HepG2 (cell line): Measurements from ENCODE around the gene ODAD4. TPM values are rescaled to one million over a fixed set of nuclear protein-coding genes. Genes with fewer than 3 reads are reported as not detected.

ENCODE experiments used
- ATAC-seq: fragments of 200-7000 bp; cut with Tn5 transposase; 3 replicates; pipeline ENCODE4 v1.9.1; 2020; ENCODE audit warnings: mild to moderate bottlenecking, moderate library complexity
- BruUV-seq: library from RNA; stranded (reverse); fragments of 400-500 nt; replicated peaks from 2 replicates; lab custom pipeline; 2021; lab: Mats Ljungman, UMichigan
- CTCF ChIA-PET: fragments of 300-600 bp; formaldehyde crosslinking; extraction: SDS; loops from one replicate; lab custom pipeline; 2021; ENCODE audit warnings: low total read pairs, inconsistent platforms, low intra/inter-chr PET ratio; lab: Yijun Ruan, JAX
- POLR2A ChIA-PET: fragments of 350-600 bp; sonication (Branson Sonifier 250); formaldehyde crosslinking; loops from one replicate; lab custom pipeline; 2020; ENCODE audit warnings: antibody characterized with exemption, inconsistent platforms; lab: Yijun Ruan, JAX
- DNase-seq: peaks from one replicate; pipeline ENCODE4 v3.0.0-alpha.2; 2015; ENCODE audit warnings: low spot score
- FAIRE-seq: peaks from 3 replicates; lab custom pipeline; 2011; peaks lifted over from hg19 to GRCh38; lab: Jason Lieb, UNC
- H2AFZ ChIP-seq: one replicate; pipeline ENCODE4 v1.6.1; 2011; ENCODE audit warnings: low read length, inconsistent platforms
- H3K27ac ChIP-seq: fragments of 300-600 bp; 3 replicates; pipeline ENCODE4 v1.8.0; 2011; ENCODE audit warnings: mixed run types, mild to moderate bottlenecking, mixed read lengths, low read length, inconsistent platforms; ENCODE audit not compliant: insufficient read depth; ENCODE audit errors: extremely low read length
- H3K27me3 ChIP-seq, 2 experiments: fragments of 200-600 bp in 1 of 2; 2 replicates in 1 of 2; 3 replicates in 1 of 2; pipeline versions ENCODE4 v1.6.0 to v1.8.0; 2011; ENCODE audit warnings: low read length in 2 of 2, mild to moderate bottlenecking in 2 of 2, moderate library complexity in 2 of 2, inconsistent platforms in 1 of 2; ENCODE audit not compliant: insufficient read depth in 2 of 2, control insufficient read depth in 1 of 2
- H3K36me3 ChIP-seq, 2 experiments: fragments of 200-600 bp in 1 of 2; replicated peaks in 1 of 2; 2 replicates in 1 of 2; 3 replicates in 1 of 2; pipeline versions ENCODE4 v1.5.1 to v1.8.0; 2011; ENCODE audit warnings: low read length in 2 of 2, inconsistent platforms in 1 of 2; ENCODE audit not compliant: insufficient read depth in 2 of 2, control insufficient read depth in 1 of 2
- H3K4me1 ChIP-seq: 2 replicates; pipeline ENCODE4 v1.5.1; 2012; ENCODE audit warnings: low read length, inconsistent platforms; ENCODE audit not compliant: insufficient read depth
- H3K4me2 ChIP-seq: 2 replicates; pipeline ENCODE4 v1.6.0; 2011; ENCODE audit warnings: low read depth, low read length, inconsistent platforms
- H3K4me3 ChIP-seq, 3 experiments: fragments of 200-600 bp in 1 of 3; sonication (generic), shearing (Covaris generic) in 1 of 3; replicated peaks in 1 of 3; 2 replicates each; pipeline ENCODE4 v1.5.1; 2011 to 2016; ENCODE audit warnings: low read length in 3 of 3, inconsistent platforms in 2 of 3, low read depth in 2 of 3, mild to moderate bottlenecking in 2 of 3, control low read depth in 1 of 3, mixed read lengths in 1 of 3; ENCODE audit not compliant: insufficient read depth in 1 of 3
- H3K79me2 ChIP-seq: one replicate; pipeline ENCODE4 v1.6.1; 2011; ENCODE audit warnings: low read length, inconsistent platforms; ENCODE audit not compliant: insufficient read depth
- H3K9ac ChIP-seq: 2 replicates; pipeline ENCODE4 v1.6.0; 2011; ENCODE audit warnings: mild to moderate bottlenecking, low read depth, low read length, inconsistent platforms; ENCODE audit not compliant: insufficient read depth
- H3K9me3 ChIP-seq: 2 replicates; pipeline ENCODE4 v1.5.1; 2012; ENCODE audit warnings: mild to moderate bottlenecking, low read length
- H4K20me1 ChIP-seq: 2 replicates; pipeline ENCODE4 v1.6.0; 2011; ENCODE audit warnings: inconsistent platforms, mild to moderate bottlenecking, low read length, moderate library complexity; ENCODE audit not compliant: insufficient read depth
- AGO2 ChIP-seq: fragments of 200-400 bp; formaldehyde crosslinking; optimal IDR thresholded peaks from 2 replicates; pipeline ENCODE3; 2017; ENCODE audit warnings: mild to moderate bottlenecking, low read depth, low read length, moderate library complexity
- BORCS8-MEF2B ChIP-seq: sonication (generic); formaldehyde crosslinking; IDR thresholded peaks from 2 replicates; pipeline ENCODE4 v1.8.0; 2022; ENCODE audit warnings: mild to moderate bottlenecking, missing genetic modification reagents
- CENPT ChIP-seq: sonication (generic); formaldehyde crosslinking; IDR thresholded peaks from 2 replicates; pipeline ENCODE4 v1.8.0; 2022; ENCODE audit warnings: low read depth, mild to moderate bottlenecking, moderate library complexity, missing genetic modification reagents
- ELF4 ChIP-seq: sonication (generic); formaldehyde crosslinking; IDR thresholded peaks from 2 replicates; pipeline ENCODE4 v1.5.0; 2020; ENCODE audit warnings: missing genetic modification reagents, mild to moderate bottlenecking, moderate library complexity, borderline replicate concordance
- IKZF5 ChIP-seq: IDR thresholded peaks from 2 replicates; pipeline ENCODE4 v1.6.1; 2018; ENCODE audit warnings: missing genetic modification reagents, mild to moderate bottlenecking, missing compliant biosample characterization
- LRRFIP1 ChIP-seq: sonication (generic); formaldehyde crosslinking; conservative IDR thresholded peaks from 2 replicates; pipeline ENCODE4 v1.4.0; 2020; ENCODE audit warnings: missing genetic modification reagents
- PHF21A ChIP-seq: sonication (generic); formaldehyde crosslinking; IDR thresholded peaks from 2 replicates; pipeline ENCODE4 v1.5.0; 2020; ENCODE audit warnings: mild to moderate bottlenecking, missing genetic modification reagents
- POLR2AphosphoS2 ChIP-seq: IDR thresholded peaks from 2 replicates; pipeline ENCODE4 v1.6.1; 2011; ENCODE audit warnings: low read depth, low read length, improper control_type of control experiment
- POLR2G ChIP-seq: fragments of 200-400 bp; formaldehyde crosslinking; IDR thresholded peaks from 2 replicates; pipeline ENCODE4 v1.6.1; 2018; ENCODE audit warnings: mild to moderate bottlenecking, low read depth, low read length, moderate library complexity
- RBFOX2 ChIP-seq: fragments of 200-400 bp; formaldehyde crosslinking; IDR thresholded peaks from 2 replicates; pipeline ENCODE4 v1.6.1; 2017; ENCODE audit warnings: low read depth, mild to moderate bottlenecking, low read length
- RBM22 ChIP-seq: fragments of 200-400 bp; formaldehyde crosslinking; optimal IDR thresholded peaks from 2 replicates; pipeline ENCODE3; 2017; ENCODE audit warnings: mild to moderate bottlenecking, low read length, moderate library complexity
- SMARCE1 ChIP-seq: fragments of 450-650 bp; IDR thresholded peaks from 2 replicates; pipeline ENCODE4 v1.6.1; 2017; ENCODE audit warnings: borderline replicate concordance
- SSRP1 ChIP-seq: IDR thresholded peaks from 2 replicates; pipeline ENCODE4 v1.6.1; 2016; ENCODE audit warnings: control low read depth
- ZBTB33 ChIP-seq: sonication (generic); formaldehyde crosslinking; IDR thresholded peaks from 2 replicates; pipeline ENCODE4 v1.4.0; 2020; ENCODE audit warnings: missing genetic modification reagents
- ZNF614 ChIP-seq: IDR thresholded peaks from 2 replicates; pipeline ENCODE4 v1.6.1; 2018; ENCODE audit warnings: missing biosample characterization, missing genetic modification reagents, inconsistent platforms, borderline replicate concordance
- ZNF768 ChIP-seq: sonication (generic); formaldehyde crosslinking; IDR thresholded peaks from 2 replicates; pipeline ENCODE4 v1.4.0; 2020; ENCODE audit warnings: missing genetic modification reagents
- ZSCAN21 ChIP-seq: sonication (generic); formaldehyde crosslinking; IDR thresholded peaks from 2 replicates; pipeline ENCODE4 v1.8.0; 2022; ENCODE audit warnings: mild to moderate bottlenecking, missing genetic modification reagents, moderate library complexity, borderline replicate concordance
- WGBS: methylation state at CpG from one replicate; pipeline ENCODE4 v1.1.6; 2017; ENCODE audit warnings: low lambda C conversion rate; 5-methylcytosine and 5-hydroxymethylcytosine counted together
- in situ Hi-C: cut with HindIII; loops from 2 replicates; pipeline ENCODE4 v1.10.0; 2017; ENCODE audit warnings: low pct_unique_long_range_greater_than_20kb; ENCODE audit not compliant: extremely low pct_ligation_motif_present
- intact Hi-C: fragments of 100-400 bp; cut with micrococcal nuclease; formaldehyde crosslinking; loops from one replicate; pipeline ENCODE4 v1.10.0; 2022; ENCODE audit not compliant: unreplicated experiment
- polyA plus RNA-seq, 8 experiments: library from polyadenylated mRNA; depleted of rRNA in 3 of 8; stranded (reverse) in 7 of 8; unstranded in 1 of 8; fragments of >200 nt; fragmentation: Illumina TruSeq in 4 of 8; extraction: Trizol in 4 of 8; gene quantifications; 2 replicates each; pipeline versions ENCODE4 v1.2.1 to v1.2.3, GENCODE V29; 2011 to 2016; ENCODE audit warnings: low read depth in 4 of 8, missing spikeins in 1 of 8, mixed read lengths in 1 of 8; ENCODE audit not compliant: insufficient read depth in 1 of 8
- total RNA-seq, 5 experiments: library from RNA; depleted of rRNA; stranded (reverse); fragments of >200 nt; fragmentation: Illumina TruSeq; extraction: Trizol; gene quantifications; 2 replicates each; pipeline ENCODE4 v1.2.3, GENCODE V29; 2016; ENCODE audit warnings: low read depth in 1 of 5

The ODAD4 gene
- total and polyA plus RNA-seq, 2 of the 13 experiments (the other 11 are each of a cell fraction or from before 2014, with no cell fraction given): 0.48 to 0.53 TPM

GRCh38 chr17:41972571-41973407, 42.4 kb downstream of the ODAD4 start (continued):
- no peak for TF ChIP-seq ELF4 (CRISPR knock-in tag)
- TF ChIP-seq ZBTB33 (CRISPR knock-in tag): peak; percentile 87
- TF ChIP-seq ZSCAN21: 0 out of 2 replicates have a peak, but pooled peaks have one; percentile 31
- peak; percentile 70; the same call in 1 of the 2 replicates for TF ChIP-seq RBFOX2
- TF ChIP-seq POLR2AphosphoS2: peak; percentile 37; the same call in 1 of the 2 replicates
- 0 out of 2 replicates have a peak, but pooled peaks have one; percentile 37 for TF ChIP-seq SSRP1 (CRISPR knock-in tag)
- TF ChIP-seq ZNF614: no peak
- TF ChIP-seq, all 625 proteins: peak for 10

GRCh38 chr17:41973408-41973811, 43.0 kb downstream of the ODAD4 start:
- peaks cover 23% of the 10 kb centered on the region for H3K79me2 ChIP-seq
- peaks cover 32% of the 10 kb centered on the region for H3K4me1 ChIP-seq
- in situ Hi-C loops (no loop called here), intact Hi-C loops (no loop called here)
- ATAC-seq (no peak), FAIRE-seq (no peak), DNase-seq (no peak)
- no peak overlapping the region for H3K9ac ChIP-seq
- H3K36me3 ChIP-seq: peaks cover 49 to 84% of the 10 kb centered on the region in 2 experiments
- no peaks in the 10 kb centered on the region for H3K27me3 ChIP-seq
- ChIA-PET POLR2A (interaction anchor here (0.6 to 4.1 kb wide), 7 partner anchors 7 to 149 kb away, joined by 3 to 38 read pairs (median 12); partner anchors contain the start of genes CNP and DNAJC7), CTCF (no interaction called here)
- no TSS peak for BruUV-seq
- H3K9me3 ChIP-seq: no peaks in the 10 kb centered on the region
- TF ChIP-seq ZNF768 (CRISPR knock-in tag) (0 out of 2 replicates have a peak, but pooled peaks have one; percentile 13), SMARCE1 (no peak), IKZF5 (CRISPR knock-in tag) (no peak), POLR2G (0 out of 2 replicates have a peak, but pooled peaks have one; percentile 1), PHF21A (CRISPR knock-in tag) (no peak), RBM22 (peak; percentile 73), BORCS8-MEF2B (peak; percentile 54; the same call in 1 of the 2 replicates), RBFOX2 (peak; percentile 80), CENPT (CRISPR knock-in tag) (0 out of 2 replicates have a peak, but pooled peaks have one; percentile 36), AGO2 (peak; percentile 98), LRRFIP1 (CRISPR knock-in tag) (no peak)
- WGBS: 99% methylated on average over 19 of the region's 19 CpGs
- no peak overlapping the region for H3K27ac ChIP-seq
- no peak overlapping the region for H3K4me2 ChIP-seq
- H3K4me3 ChIP-seq: no peak overlapping the region
- no peak overlapping the region for H2AFZ ChIP-seq
- peaks cover 12% of the 10 kb centered on the region; the same call in 1 of the 2 replicates for H4K20me1 ChIP-seq
